Stimulated activated CD8-positive, alpha-beta memory T cell treated with anti-CD3 and anti-CD28 coated beads, Interleukin-7, amount 100 ng/mL, for 48 hours (primary cell): ENCODE data around the gene PTPRK.
"Not testable (repeated sequence)": the region's sequence is repeated elsewhere in the genome, so short reads cannot be mapped to it uniquely, and the experiment has no call there.

Experiments used
- DNase-seq, 2 donors: peaks; one replicate each; pipeline ENCODE4 v3.0.0-alpha.2; 2020; ENCODE audit warnings: low read depth in 1 of 2; ENCODE audit errors: extremely low read depth in 1 of 2

The PTPRK gene

DNA sequence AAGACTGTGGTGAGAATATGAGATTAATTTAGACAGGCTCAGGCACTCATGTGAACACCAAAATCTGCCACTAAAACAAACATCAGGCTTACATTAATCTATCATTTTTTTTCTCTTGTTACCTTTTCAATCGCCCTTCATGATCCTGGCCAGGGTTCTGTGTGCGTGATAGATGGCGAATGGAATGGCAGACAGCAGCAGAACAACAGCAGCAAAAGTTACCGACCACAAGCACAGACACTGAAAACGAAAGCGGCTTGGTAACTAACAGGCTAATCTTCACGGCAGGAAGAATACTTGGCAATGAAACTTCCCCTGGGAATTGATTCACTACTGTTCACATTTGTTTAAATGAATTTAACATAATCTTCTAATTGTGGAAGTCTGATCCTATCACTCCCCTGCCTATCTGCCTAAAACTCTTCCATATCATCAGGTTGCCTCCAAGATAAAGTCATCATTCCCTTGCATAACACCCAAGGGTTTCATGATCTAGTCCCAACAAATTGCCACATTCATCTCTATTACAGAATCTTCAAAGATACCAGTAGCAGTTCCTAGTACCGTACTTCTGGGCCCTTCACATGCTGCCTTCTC lies 28.7 kb downstream of the PTPRK start:
- no peak for DNase-seq

DNA sequence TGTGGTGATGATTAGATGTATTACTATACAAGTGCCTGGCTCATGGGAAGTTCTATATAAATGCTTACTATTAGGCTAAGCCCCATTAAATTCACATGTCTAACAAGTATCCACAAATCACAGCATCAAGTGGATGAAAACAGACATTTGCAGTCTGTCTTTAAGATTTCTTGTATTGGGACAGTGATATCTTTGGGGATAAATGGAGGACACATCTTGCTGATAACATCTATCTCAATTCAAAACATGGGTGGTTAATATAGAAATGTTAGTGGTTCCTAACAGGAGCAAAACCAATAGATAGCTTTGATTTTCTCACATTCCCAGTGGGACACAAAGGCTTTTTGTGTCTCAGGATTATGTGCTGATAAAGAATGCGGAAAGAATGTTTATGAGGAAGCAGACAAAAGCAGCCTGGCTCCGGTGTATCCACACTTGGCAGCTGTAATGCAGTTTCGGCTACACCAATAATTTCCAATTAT lies 29.3 kb downstream of the PTPRK start:
- no peak for DNase-seq

DNA sequence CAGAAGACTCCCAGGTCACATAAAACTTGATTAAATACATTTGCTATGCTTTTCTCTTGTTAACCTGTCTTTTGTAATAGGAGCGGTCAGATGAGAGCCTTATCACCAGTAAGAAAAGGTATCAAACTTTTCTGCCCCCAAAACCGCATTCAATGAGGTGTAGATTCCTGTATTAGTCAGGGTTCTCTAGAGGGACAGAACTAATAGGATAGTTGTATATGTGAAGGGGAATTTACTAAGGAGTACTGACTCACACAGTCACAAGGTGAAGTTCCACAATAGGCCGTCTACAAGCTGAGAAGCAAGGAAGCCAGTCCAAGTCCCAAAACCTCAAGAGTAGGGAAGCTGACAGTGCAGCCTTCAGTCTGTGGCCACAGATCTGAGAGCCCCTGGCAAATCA lies 32.7 kb downstream of the PTPRK start:
- DNase-seq, result no peak

DNA sequence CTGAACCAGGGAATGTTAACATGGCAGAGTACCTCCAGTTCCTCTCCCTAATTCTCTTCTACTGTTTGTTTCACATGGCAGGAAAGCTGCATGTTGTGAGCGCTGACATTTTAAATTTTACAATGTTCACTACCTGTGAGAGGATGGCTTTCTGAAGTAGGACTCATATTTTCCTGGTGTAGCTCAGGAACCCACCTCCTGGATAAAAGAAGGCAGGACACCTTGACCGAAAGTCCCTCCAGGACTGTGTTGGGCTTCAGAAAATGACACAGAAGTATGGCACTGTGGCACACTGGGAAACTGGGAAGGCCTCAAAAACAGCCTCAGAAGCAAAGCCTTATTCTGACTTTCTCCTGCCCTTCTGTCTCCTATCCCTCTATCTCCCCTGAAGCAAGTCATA lies 33.3 kb downstream of the PTPRK start:
- DNase-seq, result no peak

DNA sequence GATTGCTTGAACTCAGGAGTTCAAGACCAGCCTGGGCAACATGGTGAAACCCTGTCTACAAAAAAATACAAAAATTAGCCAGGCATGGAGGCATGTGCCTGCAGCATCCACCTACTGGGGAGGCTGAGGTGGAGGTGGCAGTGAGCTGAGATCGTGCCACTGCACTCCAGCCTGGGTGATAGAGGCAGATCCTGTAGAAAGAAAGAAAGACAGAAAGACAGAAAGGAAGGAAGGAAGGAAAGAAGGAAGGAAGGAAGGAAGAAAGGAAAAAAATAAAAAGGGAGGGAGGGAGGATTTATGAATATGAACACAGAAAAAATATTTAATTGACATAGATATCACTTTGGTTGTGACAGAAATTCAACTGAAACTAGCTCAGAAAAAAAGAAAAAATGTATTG lies 33.8 kb downstream of the PTPRK start:
- not testable (repeated sequence) for DNase-seq

DNA sequence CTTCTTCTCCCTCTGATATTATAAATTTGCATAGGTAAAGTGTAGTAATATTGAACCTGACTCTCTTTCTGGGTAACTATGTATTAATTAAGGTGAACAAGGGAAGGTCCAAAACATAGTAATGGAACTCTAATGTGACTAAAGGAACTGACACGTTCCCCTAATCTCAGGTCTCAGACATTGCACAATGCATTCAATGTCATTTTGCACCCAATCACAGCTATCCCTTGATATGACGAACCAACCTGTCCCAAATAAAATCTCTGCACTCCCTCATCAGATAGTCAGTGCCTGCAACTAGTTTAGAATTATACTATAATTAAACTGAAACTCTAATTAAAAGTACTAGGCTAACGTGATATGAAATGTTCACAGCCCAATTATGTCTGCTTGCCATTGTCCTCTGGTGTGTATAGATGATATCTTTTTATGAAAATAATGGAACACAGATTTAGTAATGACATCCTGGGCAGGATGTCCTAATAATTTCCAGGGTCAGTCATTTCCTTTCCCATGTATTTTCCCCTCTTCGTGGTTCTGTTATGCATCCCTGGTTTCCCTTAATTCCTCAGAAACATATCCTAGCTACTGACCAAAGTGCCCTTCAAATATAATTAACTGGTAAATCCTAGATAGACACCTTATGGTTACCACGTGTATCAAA lies 36.8 kb downstream of the PTPRK start:
- no peak for DNase-seq

DNA sequence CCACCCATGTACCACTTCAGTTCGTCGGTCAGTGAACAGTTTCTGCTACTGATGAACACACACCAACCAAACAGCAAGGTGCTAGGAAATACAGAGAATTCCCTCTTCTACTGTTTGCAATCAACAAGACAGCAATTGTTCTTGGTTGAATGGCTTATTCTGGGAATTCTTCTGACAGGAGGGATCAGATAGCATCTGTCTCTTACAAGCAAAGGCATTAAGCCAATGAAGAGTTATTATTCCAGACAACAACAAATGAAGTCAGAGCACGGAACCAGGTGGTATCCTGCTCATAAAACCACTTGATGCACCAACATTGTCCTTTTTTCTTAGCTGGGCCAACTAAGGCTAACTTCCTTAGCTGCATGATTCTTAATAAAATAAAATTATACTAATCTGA lies 37.8 kb downstream of the PTPRK start:
- DNase-seq, result no peak

DNA sequence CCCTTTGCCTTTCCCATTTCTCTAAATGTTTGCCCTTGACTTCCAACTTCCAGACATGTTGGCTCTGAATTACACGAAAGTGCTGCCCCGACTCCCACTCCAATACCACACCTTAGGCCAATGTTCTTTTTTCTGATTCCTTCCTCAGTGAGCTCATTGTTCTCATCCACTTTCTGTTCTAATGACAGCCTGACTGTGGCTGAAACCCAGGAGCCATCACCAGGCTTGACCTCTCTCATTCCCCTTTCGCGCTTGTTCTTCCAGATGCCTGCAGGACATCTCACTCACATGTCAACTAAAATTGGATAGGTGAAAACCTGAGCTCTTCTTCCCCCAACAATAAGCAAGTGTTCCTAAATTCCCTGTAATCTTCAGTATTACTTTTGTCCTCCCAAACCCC lies 40.4 kb downstream of the PTPRK start:
- DNase-seq, result no peak

DNA sequence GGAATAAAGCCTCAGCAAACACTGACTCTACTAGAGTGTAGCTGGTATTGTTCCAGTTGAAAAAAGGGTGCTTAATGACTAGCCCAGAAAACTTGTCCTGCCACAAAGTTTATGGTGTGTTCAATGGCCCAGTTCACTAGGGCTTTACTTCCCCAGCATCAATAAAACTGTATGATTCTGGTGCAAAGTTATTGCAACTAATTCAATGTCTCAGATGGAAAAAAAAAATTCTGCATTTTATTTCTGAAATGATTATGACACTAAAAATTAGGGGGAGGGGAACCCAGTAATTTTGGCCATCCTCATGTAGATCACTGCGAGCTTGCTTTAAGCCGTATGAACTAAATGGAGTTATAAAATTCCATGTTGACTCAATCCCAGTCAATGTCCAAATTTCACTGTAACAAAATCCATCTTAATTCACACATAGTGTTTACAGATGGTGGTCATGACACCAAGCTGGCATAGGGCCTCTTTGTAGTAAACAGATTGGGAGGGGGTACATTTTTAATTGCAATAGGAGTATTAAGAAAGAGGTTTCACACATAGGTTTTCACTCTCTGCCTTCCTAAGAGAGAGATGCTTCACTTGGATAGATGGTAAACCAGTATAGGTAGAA lies 41.2 kb downstream of the PTPRK start:
- no peak for DNase-seq

DNA sequence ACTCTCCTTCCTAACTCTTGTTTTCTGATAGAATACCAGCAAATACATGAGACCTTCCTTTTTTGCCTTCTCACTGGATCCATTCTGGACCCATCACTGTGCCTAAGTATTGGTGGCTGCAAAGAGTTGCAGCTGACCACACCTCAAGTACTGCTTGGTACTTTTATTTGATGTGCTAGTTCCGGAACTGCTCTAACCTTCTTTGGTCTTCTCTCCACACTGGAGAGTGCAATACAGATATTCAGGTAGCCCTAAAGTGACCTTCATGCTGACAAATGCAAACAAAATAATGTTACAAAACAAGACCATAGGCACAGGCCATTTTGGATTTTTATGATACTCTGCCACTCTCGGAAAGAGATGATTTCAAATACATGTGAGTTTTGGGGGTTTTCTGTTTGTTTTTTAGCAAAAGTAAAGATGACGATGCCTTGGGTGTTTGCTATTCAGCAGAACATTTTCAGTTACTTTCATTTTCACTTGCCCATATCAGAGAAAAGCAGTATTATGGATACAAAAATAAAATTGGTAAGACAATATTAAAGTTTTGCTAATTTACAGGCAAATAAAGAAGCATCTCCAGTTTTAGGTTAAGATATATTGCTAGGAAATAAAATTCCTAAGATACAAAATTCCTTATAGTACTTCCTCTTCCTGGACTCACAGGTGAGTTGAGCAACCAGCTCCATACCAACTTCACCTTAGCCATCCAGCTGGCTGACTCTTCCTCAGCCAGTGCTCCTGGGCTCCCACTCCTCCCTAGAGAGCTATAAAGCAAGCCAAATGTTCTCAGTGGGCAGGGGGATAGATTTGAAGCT lies 42.0 kb downstream of the PTPRK start:
- DNase-seq, result no peak

DNA sequence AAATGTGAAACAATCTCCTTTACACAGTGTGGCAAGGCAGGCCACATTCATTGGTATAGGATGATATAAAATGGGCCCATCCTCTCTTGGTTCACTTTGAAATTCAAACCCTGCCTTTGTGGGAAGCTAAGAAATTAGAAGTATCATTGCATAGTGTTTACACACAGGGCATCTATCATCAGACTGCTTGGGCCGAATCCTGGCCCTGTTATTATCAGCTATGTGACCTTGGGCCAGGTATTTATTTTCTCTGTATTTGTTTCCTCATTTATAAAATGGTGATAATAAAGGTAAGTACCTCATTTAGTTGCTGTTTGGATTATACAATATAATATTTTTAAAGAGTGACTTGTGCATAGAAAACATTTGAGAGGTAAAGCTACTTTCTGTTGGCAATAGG lies 45.5 kb downstream of the PTPRK start:
- no peak for DNase-seq

DNA sequence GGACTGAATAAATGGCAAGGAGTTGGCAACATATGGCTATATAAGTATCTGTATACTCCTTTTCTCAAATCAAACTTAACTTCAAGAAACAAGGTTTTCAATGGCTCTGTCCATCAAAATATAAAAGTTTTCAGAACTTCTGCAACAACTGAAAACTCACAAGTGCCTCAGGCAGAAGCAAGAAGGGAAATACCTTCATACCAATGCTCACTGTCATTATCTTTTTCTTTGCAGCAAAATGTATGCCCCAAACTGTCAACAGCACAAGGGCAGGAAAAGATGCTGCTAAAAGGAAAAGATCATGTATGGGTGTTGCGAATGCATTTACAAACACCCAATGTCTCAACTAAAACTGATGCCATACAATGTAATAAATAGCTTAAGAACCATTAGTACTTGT lies 45.9 kb downstream of the PTPRK start:
- DNase-seq, result no peak

DNA sequence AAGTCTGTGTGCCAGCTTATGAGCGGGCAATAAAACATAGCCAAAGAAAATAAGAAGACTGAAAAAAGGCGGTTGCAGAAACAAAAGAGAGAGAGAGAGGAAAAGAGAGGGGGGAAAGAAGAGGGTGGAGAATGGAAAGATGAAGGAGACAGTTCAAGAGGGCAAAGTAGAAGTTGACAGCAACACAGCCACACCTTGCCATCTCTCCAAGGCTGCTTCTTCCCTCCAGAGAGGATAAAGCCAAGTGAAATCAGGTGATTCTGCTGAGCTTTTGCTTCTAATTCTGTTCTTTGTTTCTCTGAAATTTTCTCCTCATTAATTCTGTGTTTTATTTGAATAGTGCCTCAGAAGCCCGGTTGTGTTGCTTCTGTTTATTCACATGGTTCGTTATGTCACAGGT lies 48.5 kb downstream of the PTPRK start:
- DNase-seq, result no peak

DNA sequence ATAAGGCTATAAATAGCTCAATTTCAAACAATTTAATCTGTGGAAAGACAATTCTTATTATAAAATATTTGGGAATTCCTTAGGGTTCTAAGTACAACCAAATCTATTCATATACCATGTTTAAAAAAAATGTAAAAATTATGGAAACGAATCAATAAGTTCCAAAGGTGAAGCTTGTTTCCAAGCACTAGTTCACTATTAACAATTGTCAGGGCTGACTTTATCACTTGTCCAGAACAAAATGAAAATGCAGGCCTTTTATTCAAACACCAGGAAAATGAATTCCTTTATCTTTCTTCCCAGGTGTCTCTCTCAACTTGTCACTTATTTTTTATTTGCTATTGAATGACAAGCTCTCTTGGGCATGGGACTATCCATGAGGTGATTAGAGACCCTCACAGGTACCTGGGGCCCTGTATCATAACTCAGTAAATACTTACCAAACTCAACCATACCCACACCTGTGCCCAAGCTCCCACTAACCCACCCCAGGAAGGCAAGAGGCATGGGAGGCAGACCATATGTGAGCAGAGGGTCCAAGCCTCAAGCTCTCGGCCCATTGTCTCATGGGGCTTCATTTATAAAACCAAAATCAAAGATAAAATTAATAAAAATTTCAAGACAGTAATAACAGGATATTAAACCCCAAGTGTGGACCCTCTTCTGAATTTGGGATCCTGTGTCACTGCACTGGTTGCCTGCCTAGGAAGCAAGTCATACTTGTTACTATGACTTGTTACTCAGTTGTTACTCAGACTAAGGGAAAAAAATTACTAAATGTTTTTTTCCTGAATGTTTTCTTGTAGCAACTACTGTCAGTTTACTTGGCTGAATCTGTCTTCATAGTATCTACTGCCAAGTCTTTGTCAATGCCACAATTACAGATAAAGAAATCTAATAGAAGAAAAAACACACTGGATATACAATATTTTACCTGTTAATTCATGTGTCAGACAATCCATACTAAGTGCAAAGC lies 54.7 kb downstream of the PTPRK start:
- no peak for DNase-seq

DNA sequence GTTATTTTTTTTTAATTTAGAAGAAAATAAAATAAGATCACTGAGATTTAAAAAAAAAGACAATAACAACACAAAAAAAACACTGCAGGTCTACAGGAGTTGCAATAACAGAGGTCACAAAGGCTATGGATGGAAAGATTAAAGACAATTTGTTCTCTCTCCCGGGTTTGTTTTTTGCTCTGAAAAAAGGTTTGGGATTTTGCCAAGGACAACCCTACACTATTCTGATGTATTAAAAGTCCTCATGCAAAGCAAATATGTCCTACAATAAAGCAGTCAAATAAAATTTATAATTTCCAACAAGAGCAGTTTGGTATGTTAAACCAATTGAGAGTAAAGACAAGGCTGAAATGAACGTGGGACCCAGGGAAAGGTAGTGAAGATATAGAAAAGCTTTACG lies 55.6 kb downstream of the PTPRK start:
- no peak for DNase-seq

DNA sequence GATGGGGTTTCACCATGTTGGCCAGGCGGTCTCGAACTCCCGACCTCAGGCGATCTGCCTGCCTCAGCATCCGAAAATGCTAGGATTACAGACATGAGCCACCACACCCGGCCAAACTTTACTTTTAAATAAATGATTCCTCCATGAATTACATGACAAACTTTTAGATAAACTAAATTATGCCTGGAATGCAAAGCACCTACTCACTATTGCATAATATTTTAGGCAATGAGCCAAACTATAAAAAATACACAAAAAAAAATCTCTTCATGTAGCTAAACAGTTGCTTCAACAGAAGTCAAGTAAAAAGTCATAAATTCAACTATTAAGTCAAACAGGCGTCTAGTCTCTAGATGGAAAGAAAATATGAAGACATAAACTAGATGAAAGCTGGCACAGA lies 56.5 kb downstream of the PTPRK start:
- no peak for DNase-seq

DNA sequence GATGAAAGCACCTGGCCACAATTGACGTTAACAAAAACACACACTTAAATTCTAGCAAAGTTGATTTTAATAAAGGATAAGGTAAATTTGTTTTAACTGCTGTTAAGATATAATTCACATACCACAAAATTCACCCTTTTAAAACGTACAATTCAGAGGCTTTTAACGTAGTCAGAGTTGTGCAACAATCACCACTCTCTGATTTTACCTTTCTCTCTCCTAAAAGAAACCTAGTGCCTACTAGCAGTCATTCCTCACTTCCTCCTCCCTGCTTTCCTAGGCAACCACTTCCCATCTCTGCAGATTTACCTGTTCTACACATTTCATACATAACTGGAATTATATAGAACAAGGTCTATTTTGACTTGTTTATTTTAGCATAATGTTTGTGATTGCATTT lies 58.9 kb downstream of the PTPRK start:
- no peak for DNase-seq

DNA sequence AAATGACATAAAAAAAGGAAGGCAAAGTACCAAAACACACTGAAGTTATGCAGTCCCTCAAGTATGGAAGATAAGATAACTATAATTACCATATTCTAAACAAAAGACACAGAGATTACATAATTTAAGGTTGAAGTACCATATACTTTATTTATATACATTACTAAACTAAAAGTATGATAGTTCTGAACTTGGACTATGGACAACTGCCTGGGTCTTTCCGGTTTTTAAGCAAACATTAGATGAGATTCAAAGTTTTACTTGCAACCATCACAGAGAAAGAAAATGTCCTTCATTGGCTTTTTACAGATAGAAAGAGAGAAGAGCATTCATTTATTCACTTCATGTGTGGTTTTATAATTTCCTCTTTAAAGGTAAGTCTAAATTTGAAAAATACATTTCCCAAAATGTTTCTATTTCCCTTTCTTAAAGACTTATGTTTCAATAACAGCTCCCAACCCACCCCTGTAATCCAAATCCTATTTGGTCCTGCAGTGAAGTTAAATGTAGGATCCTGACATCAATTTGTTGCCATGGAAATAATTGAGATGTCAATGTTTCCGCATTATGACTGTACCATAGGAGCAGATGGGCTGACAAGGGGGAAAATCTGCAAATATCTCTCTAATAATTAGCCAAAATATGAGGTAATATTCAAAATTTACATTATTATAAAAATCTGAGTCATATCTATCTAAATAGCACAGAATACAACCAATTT lies 63.7 kb downstream of the PTPRK start:
- no peak for DNase-seq

DNA sequence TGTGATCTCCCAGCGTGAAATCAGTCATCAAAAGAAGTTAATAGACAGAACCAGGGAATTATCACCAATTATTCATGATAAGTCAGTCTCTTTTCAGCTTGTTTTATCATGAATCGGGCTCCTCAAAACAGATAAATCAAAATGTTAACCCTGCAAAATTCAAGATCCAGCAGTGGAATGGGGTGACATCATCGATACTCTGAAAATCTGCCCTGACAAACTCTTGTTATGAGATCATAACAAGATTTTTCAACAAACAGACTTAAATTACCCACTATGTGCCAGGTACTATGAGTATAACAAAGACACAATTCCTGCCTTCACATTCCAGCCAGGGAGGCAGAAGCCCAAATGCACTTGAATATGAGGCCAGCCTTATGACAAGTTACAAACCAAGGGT lies 64.4 kb downstream of the PTPRK start:
- no peak for DNase-seq

DNA sequence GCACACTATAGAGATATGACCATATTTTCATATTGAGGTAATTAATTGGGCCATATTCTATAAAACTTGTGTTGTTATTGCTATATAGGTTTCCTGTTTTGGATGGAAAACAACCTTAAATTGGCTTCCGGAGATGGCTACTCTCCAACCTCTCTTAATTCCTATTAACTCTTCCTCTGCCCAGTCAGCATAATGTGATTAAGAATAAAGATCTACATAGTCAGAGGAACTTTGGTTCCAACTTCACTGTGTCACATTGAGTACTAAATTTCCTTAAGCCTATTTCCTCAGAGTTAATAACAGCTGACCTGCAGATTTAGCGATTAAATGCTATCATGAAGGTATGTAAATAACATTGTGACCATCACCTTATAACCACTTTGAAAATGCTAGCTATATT lies 67.7 kb downstream of the PTPRK start:
- DNase-seq, result no peak
